HEK293 (cell line): Measurements from ENCODE around the gene WDR73.
A peak's percentile ranks its signal among the peaks of the same experiment; 100 is the strongest.

Source experiments
- BCL11A ChIP-seq: fragments of 450-650 bp; formaldehyde crosslinking; IDR thresholded peaks from 2 replicates; pipeline ENCODE4 v1.5.1; 2016; ENCODE audit warnings: low read depth, missing biosample characterization, missing genetic modification characterization
- BCL11B ChIP-seq: fragments of 450-650 bp; formaldehyde crosslinking; IDR thresholded peaks from 2 replicates; pipeline ENCODE4 v1.5.1; 2016; ENCODE audit warnings: low read depth, missing biosample characterization, missing genetic modification characterization
- GLI2 ChIP-seq: fragments of 450-650 bp; formaldehyde crosslinking; IDR thresholded peaks from 2 replicates; pipeline ENCODE4; 2017; ENCODE audit warnings: missing biosample characterization, missing genetic modification characterization, low read depth, borderline replicate concordance
- GLIS2 ChIP-seq: fragments of 450-650 bp; formaldehyde crosslinking; IDR thresholded peaks from 2 replicates; pipeline ENCODE4 v1.5.1; 2016; ENCODE audit warnings: missing biosample characterization, missing genetic modification characterization
- IKZF3 ChIP-seq: fragments of 450-650 bp; IDR thresholded peaks from 2 replicates; pipeline ENCODE4 v1.5.0; 2018; ENCODE audit warnings: missing biosample characterization, mild to moderate bottlenecking, missing genetic modification characterization, moderate library complexity
- KLF16 ChIP-seq: fragments of 450-650 bp; formaldehyde crosslinking; IDR thresholded peaks from 2 replicates; pipeline ENCODE4 v1.5.1; 2017; ENCODE audit warnings: missing biosample characterization, missing genetic modification characterization
- PRDM1 ChIP-seq: fragments of 450-650 bp; formaldehyde crosslinking; IDR thresholded peaks from 2 replicates; pipeline ENCODE4; 2016; ENCODE audit warnings: missing biosample characterization, missing genetic modification characterization
- PRDM4 ChIP-seq: fragments of 450-650 bp; formaldehyde crosslinking; IDR thresholded peaks from 2 replicates; pipeline ENCODE4 v1.5.1; 2017; ENCODE audit warnings: missing biosample characterization, missing genetic modification characterization
- REPIN1 ChIP-seq: fragments of 450-650 bp; formaldehyde crosslinking; IDR thresholded peaks from 2 replicates; pipeline ENCODE4 v1.5.1; 2017; ENCODE audit warnings: missing biosample characterization, missing genetic modification characterization, low read depth
- SETDB1 ChIP-seq: IDR thresholded peaks from one replicate; pipeline ENCODE4 v1.6.1; 2017; ENCODE audit warnings: mild to moderate bottlenecking, low read length, moderate library complexity, mixed read lengths; ENCODE audit not compliant: insufficient read length
- WT1 ChIP-seq: fragments of 450-650 bp; formaldehyde crosslinking; IDR thresholded peaks from 2 replicates; pipeline ENCODE4 v1.5.1; 2016; ENCODE audit warnings: missing biosample characterization, missing genetic modification characterization
- ZFHX2 ChIP-seq: fragments of 450-650 bp; formaldehyde crosslinking; conservative IDR thresholded peaks from 2 replicates; pipeline ENCODE4 v1.5.1; 2016; ENCODE audit warnings: missing biosample characterization, missing genetic modification characterization
- ZNF121 ChIP-seq: fragments of 450-650 bp; formaldehyde crosslinking; IDR thresholded peaks from 2 replicates; pipeline ENCODE4 v1.5.1; 2016; ENCODE audit warnings: missing biosample characterization, missing genetic modification characterization
- ZNF132 ChIP-seq: fragments of 450-650 bp; formaldehyde crosslinking; IDR thresholded peaks from 2 replicates; pipeline ENCODE4 v1.5.1; 2017; ENCODE audit warnings: missing biosample characterization, missing genetic modification characterization, borderline replicate concordance
- ZNF19 ChIP-seq: fragments of 450-650 bp; formaldehyde crosslinking; IDR thresholded peaks from 2 replicates; pipeline ENCODE4; 2016; ENCODE audit warnings: missing biosample characterization, missing genetic modification characterization, low read depth
- ZNF214 ChIP-seq: fragments of 450-650 bp; formaldehyde crosslinking; IDR thresholded peaks from 2 replicates; pipeline ENCODE4 v1.5.1; 2017; ENCODE audit warnings: missing biosample characterization, mild to moderate bottlenecking, missing genetic modification characterization, borderline replicate concordance
- ZNF26 ChIP-seq: fragments of 450-650 bp; formaldehyde crosslinking; IDR thresholded peaks from 2 replicates; pipeline ENCODE4 v1.5.1; 2016; ENCODE audit warnings: missing biosample characterization, missing genetic modification characterization
- ZNF433 ChIP-seq: fragments of 450-650 bp; formaldehyde crosslinking; IDR thresholded peaks from 2 replicates; pipeline ENCODE4 v1.5.1; 2016; ENCODE audit warnings: missing biosample characterization, missing genetic modification characterization, low read depth
- ZNF518A ChIP-seq: fragments of 450-650 bp; formaldehyde crosslinking; conservative IDR thresholded peaks from 2 replicates; pipeline ENCODE4 v1.5.1; 2016; ENCODE audit warnings: low read depth, missing biosample characterization, missing genetic modification characterization
- ZNF521 ChIP-seq: fragments of 450-650 bp; formaldehyde crosslinking; IDR thresholded peaks from 2 replicates; pipeline ENCODE4 v1.5.1; 2017; ENCODE audit warnings: missing biosample characterization, mild to moderate bottlenecking, missing genetic modification characterization
- ZNF529 ChIP-seq: fragments of 450-650 bp; formaldehyde crosslinking; IDR thresholded peaks from 2 replicates; pipeline ENCODE4 v1.5.1; 2017; ENCODE audit warnings: missing genetic modification characterization, missing biosample characterization; ENCODE audit not compliant: insufficient replicate concordance
- ZNF530 ChIP-seq: fragments of 450-650 bp; formaldehyde crosslinking; IDR thresholded peaks from 2 replicates; pipeline ENCODE4 v1.5.1; 2016; ENCODE audit warnings: low read depth, missing biosample characterization, missing genetic modification characterization
- ZNF548 ChIP-seq: fragments of 450-650 bp; formaldehyde crosslinking; IDR thresholded peaks from 2 replicates; pipeline ENCODE4 v1.5.1; 2016; ENCODE audit warnings: missing biosample characterization, missing genetic modification characterization
- ZNF600 ChIP-seq: fragments of 450-650 bp; formaldehyde crosslinking; IDR thresholded peaks from 2 replicates; pipeline ENCODE4 v1.5.1; 2016; ENCODE audit warnings: missing biosample characterization, missing genetic modification characterization
- ZNF677 ChIP-seq: fragments of 450-650 bp; IDR thresholded peaks from 2 replicates; pipeline ENCODE4 v1.5.0; 2018; ENCODE audit warnings: missing biosample characterization, mild to moderate bottlenecking, missing genetic modification characterization, moderate library complexity
- ZNF776 ChIP-seq: fragments of 450-650 bp; formaldehyde crosslinking; IDR thresholded peaks from 2 replicates; pipeline ENCODE4 v1.5.0; 2017; ENCODE audit warnings: missing biosample characterization, missing genetic modification characterization, borderline replicate concordance
- ZNF843 ChIP-seq: fragments of 450-650 bp; formaldehyde crosslinking; IDR thresholded peaks from 2 replicates; pipeline ENCODE4 v1.5.1; 2016; ENCODE audit warnings: missing biosample characterization, missing genetic modification characterization
- ZSCAN16 ChIP-seq: fragments of 450-650 bp; formaldehyde crosslinking; IDR thresholded peaks from 2 replicates; pipeline ENCODE4 v1.5.1; 2016; ENCODE audit warnings: missing biosample characterization, missing genetic modification characterization
- ZXDB ChIP-seq: fragments of 450-650 bp; formaldehyde crosslinking; IDR thresholded peaks from 2 replicates; pipeline ENCODE4 v1.5.1; 2016; ENCODE audit warnings: missing biosample characterization, missing genetic modification characterization

WDR73 gene

GRCh38 chr15:84600687-84601554, 53.2 kb downstream of the WDR73 start, which contains the start of gene ZSCAN2 (continued):
- TF ChIP-seq GLIS2 (peak; percentile 95), ZNF530 (no peak), ZFHX2 (tag by site-specific recombination) (no peak), KLF16 (peak; percentile 58; the same call in 1 of the 2 replicates), ZXDB (peak; percentile 91), ZNF843 (tag by site-specific recombination) (no peak; the same call in 1 of the 2 replicates), ZNF214 (tag by site-specific recombination) (no peak), ZNF529 (no peak), ZSCAN16 (no peak), BCL11A (tag by site-specific recombination) (peak; percentile 35; the same call in 1 of the 2 replicates), ZNF521 (no peak), SETDB1 (no peak), ZNF433 (no peak), ZNF19 (tag by site-specific recombination) (no peak), WT1 (tag by site-specific recombination) (0 out of 2 replicates have a peak, but pooled peaks have one; percentile 14), ZNF600 (tag by site-specific recombination) (peak; percentile 99), ZNF548 (no peak), ZNF776 (tag by site-specific recombination) (no peak), IKZF3 (tag by site-specific recombination) (0 out of 2 replicates have a peak, but pooled peaks have one; percentile 37), PRDM4 (tag by site-specific recombination) (no peak), PRDM1 (tag by site-specific recombination) (no peak), ZNF121 (tag by site-specific recombination) (no peak), ZNF26 (no peak), ZNF518A (tag by site-specific recombination) (no peak; the same call in 1 of the 2 replicates), GLI2 (tag by site-specific recombination) (no peak), ZNF132 (tag by site-specific recombination) (no peak), ZNF677 (no peak), BCL11B (tag by site-specific recombination) (peak; percentile 72; the same call in 1 of the 2 replicates), REPIN1 (tag by site-specific recombination) (peak; percentile 65; the same call in 1 of the 2 replicates)
